Measurements from ENCODE around the gene FURIN.

The FURIN gene

DNA sequence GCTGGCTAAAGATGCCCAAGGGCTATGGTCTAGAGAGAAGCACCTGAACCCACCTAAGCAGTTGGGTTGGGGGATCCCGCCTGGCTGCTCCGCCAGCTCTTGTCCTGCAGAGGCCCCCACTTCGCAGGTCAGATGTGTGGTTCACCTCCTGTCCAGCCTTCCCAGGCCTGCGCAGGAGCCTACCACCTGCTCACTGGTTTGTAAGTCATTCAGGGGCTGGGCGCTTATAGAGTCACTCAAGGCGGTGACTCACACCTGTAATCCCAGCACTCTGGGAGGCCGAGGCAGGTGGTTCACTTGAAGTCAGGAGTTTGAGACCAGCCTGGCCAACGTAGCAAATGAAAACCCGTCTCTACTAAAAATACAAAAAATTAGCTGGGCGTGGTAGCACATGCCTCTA, 3.9 kb upstream of the FURIN start:
- DNase-seq (ENCODE audit: insufficient read length, low spot score) (no peak), FAIRE-seq (no peak)
- no peak for TF ChIP-seq CTCF (IDR thresholded peaks at IDR 0.05; ENCODE audit: insufficient read depth, missing control alignments)

- FAIRE-seq, result no peak
- TF ChIP-seq CTCF (IDR thresholded peaks at IDR 0.05; ENCODE audit: insufficient read depth, missing control alignments), result no peak
- no peak for DNase-seq (ENCODE audit: insufficient read length, low spot score)
Observed at GRCh38 chr15:90865702-90866101, 2.7 kb upstream of the FURIN start.

GRCh38 chr15:90866161-90866715, 2.1 kb upstream of the FURIN start:
- DNase-seq (ENCODE audit: insufficient read length, low spot score), result no peak
- no peak for FAIRE-seq
- no peak for TF ChIP-seq CTCF (IDR thresholded peaks at IDR 0.05; ENCODE audit: insufficient read depth, missing control alignments)

DNA sequence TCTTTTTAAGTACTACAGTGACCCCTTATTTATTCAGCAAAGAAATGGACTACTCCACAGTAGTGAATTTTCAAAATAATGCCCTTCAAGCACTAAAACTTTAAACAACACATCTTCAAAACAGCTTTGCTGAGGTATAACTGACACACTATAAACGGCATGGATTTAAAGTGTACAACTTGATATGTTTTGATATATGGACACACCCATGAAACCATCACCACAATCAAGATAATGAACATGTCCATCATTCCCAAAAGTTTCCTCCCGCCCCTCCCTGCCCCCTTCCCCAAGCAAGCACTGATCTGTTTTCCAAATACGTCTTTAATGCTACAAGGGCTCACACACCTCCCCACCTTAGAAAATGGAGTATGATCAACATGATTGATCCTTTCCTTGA, 1.6 kb upstream of the FURIN start:
- DNase-seq (ENCODE audit: insufficient read length, low spot score) (no peak), FAIRE-seq (no peak)
- no peak for TF ChIP-seq CTCF (IDR thresholded peaks at IDR 0.05; ENCODE audit: insufficient read depth, missing control alignments)

GRCh38 chr15:90869140-90869541, 753 bp downstream of the FURIN start:
- no peak for DNase-seq (ENCODE audit: insufficient read length, low spot score)
- FAIRE-seq, result no peak
- no peak for TF ChIP-seq CTCF (IDR thresholded peaks at IDR 0.05; ENCODE audit: insufficient read depth, missing control alignments)

GRCh38 chr15:90869601-90870353, 1.4 kb downstream of the FURIN start:
- DNase-seq (ENCODE audit: insufficient read length, low spot score), result no peak
- FAIRE-seq, result no peak
- TF ChIP-seq CTCF (IDR thresholded peaks at IDR 0.05; ENCODE audit: insufficient read depth, missing control alignments), result no peak

Measured in D721Med (cell line).